ENCODE measurements around the gene YIPF2. TPM values are rescaled to one million over a fixed set of nuclear protein-coding genes. Genes with fewer than 3 reads are reported as not detected.

The YIPF2 gene
- total RNA-seq = 10 to 100 TPM; 18.9 to 56.6 (median 49.5) TPM

DNA sequence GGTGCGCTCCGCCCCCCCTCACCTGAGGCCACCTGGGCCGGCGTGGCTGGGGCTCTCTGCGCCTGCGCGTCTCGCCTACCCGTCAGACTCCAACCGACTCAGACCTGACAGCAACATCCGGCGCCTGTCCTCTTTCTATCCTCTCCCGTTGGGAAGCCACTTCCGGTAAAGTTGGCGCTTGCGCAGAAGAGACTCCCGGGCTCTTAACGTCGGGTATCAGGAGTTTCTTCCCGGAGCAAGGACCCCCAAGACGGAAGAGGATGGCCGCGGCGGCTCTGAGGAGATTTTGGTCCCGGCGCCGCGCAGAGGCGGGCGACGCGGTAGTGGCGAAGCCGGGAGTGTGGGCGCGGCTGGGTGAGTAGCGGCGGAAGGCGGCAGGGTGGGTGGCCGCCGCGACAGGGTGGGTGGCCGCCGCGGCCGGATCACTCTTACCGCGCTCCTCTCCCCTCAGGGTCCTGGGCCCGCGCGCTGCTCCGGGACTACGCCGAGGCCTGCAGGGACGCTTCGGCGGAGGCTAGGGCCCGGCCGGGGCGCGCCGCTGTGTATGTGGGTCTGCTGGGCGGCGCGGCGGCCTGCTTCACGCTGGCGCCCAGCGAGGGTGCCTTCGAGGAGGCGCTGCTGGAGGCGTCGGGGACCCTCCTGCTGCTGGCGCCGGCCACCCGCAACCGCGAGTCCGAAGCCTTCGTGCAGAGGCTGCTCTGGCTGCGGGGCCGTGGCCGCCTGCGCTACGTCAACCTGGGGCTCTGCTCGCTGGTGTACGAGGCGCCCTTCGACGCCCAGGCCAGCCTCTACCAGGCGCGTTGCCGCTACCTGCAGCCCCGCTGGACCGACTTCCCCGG, at the start of gene YIPF2, which contains the start of gene TIMM29:
YIPF2 (minus strand) TSS at position 77 of the 839 bp plus-strand sequence. CDS start 229 bp downstream, outside the sequence.
TIMM29 (plus strand) TSS at position 249 of the 839 bp plus-strand sequence; CDS start at position 261, 12 bp downstream.
- DNase-seq (peak; percentile 97 to 98), ATAC-seq (ENCODE audit: low FRiP score in 2 of 2) (peak; percentile 95 to 97)
- Histone ChIP-seq H3K9me3 (no peaks in the 10 kb centered on the region), H3K36me3 (peaks cover 0 to 42% (median 17%) of the 10 kb centered on the region in 4 donors), H3K4me1 (peaks cover 18 to 29% (median 22%) of the 10 kb centered on the region in 4 donors), H3K27me3 (no peaks in the 10 kb centered on the region), H3K4me3 (peak within 1 kb of the TSS; percentile 90 to 100 (median 100)), H3K27ac (peak within 1 kb of the TSS; percentile 80 to 95 (median 88))
- 0% methylated on average over 50 of the region's 96 CpGs; no CpG with 5 or more reads in 1 of the 2 donors for WGBS, 2 donors
- TF ChIP-seq, protein P1, sequence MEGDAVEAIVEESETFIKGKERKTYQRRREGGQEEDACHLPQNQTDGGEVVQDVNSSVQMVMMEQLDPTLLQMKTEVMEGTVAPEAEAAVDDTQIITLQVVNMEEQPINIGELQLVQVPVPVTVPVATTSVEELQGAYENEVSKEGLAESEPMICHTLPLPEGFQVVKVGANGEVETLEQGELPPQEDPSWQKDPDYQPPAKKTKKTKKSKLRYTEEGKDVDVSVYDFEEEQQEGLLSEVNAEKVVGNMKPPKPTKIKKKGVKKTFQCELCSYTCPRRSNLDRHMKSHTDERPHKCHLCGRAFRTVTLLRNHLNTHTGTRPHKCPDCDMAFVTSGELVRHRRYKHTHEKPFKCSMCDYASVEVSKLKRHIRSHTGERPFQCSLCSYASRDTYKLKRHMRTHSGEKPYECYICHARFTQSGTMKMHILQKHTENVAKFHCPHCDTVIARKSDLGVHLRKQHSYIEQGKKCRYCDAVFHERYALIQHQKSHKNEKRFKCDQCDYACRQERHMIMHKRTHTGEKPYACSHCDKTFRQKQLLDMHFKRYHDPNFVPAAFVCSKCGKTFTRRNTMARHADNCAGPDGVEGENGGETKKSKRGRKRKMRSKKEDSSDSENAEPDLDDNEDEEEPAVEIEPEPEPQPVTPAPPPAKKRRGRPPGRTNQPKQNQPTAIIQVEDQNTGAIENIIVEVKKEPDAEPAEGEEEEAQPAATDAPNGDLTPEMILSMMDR (IDR thresholded peaks at IDR 0.05) = peak in 1 of 6 experiments; percentile 3
- TF ChIP-seq POLR2AphosphoS5 (IDR thresholded peaks at IDR 0.05) (peak; percentile 42 to 78), POLR2A (IDR thresholded peaks at IDR 0.05) (peak in 3 of 4 donors; percentile 63 to 73 (median 67)), EP300 (IDR thresholded peaks at IDR 0.05) (no peak)

DNA sequence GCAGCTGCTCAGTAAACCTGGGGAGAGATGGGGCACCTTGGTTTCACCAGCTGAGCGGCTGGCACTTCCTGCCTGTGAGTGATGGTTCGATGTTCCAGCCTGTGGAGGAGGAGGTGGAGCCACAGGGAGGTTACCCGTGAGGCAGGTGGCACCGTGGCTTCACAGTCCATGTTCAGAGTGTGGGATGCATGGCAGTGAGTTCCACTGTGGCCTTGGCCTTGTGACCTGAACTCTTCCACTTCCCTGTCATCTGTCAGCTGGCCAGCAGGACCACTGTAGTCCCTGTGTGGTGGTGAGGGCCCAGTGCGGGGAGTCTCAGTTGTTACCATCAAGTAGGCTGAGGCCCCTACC, 49.3 kb upstream of the YIPF2 start:
- TF ChIP-seq EP300 (IDR thresholded peaks at IDR 0.05) (no peak), POLR2A (IDR thresholded peaks at IDR 0.05) (no peak), POLR2AphosphoS5 (IDR thresholded peaks at IDR 0.05) (no peak)
- TF ChIP-seq, protein P1 (IDR thresholded peaks at IDR 0.05) = no peak

DNA sequence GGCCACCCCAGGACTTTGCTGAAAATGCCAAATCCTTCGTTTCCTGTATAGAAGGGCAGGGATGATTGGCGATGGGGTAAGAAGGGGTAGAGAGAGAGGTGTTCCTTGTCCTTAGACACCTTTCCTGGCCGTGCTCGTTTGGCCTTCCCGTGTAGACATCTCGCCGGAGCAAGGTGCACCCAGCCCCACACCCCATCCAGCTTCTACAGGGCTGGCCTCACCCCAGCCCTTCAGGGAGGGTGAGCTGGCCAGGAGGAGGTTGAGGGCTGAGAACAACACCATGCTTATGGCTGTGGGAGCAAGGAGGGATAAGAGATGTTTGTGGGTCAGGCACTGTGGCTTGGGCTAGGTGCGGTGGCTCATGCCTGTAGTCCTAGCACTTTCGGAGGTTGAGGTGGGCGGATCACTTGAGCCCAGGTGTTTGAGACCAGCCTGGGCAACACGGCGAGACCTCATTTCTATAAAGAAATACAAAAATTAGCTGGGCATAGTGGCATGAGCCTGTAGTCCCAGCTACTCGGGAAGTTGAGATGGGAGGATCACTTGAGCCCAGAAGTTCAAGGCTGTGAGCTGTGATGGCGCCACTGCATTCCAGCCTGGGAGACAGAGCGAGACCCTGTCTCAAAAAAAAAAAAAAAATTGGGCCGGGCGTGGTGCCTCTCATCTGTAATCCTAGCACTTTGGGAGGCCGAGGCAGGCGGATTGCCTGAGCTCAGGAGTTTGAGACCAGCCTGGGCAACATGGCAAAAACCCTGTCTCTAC, 47.9 kb upstream of the YIPF2 start:
- peak; percentile 41 to 74 for ATAC-seq (ENCODE audit: low FRiP score in 2 of 2)
- Histone ChIP-seq H3K9me3 (no peaks in the 10 kb centered on the region), H3K4me3 (peak overlapping the region in 1 of 4 donors; percentile 25), H3K36me3 (peaks cover 0 to 4% (median 0%) of the 10 kb centered on the region in 4 donors), H3K27ac (peak overlapping the region; percentile 64 to 76 (median 74)), H3K4me1 (peaks cover 22 to 36% (median 27%) of the 10 kb centered on the region in 4 donors), H3K27me3 (no peaks in the 10 kb centered on the region)
- 66 to 73% methylated on average over 19 of the region's 19 CpGs for WGBS, 2 donors
- TF ChIP-seq POLR2AphosphoS5 (IDR thresholded peaks at IDR 0.05) (no peak), EP300 (IDR thresholded peaks at IDR 0.05) (no peak), POLR2A (IDR thresholded peaks at IDR 0.05) (no peak)
- TF ChIP-seq, protein P1 (IDR thresholded peaks at IDR 0.05) = no peak
- DNase-seq = peak in 1 of 2 donors; percentile 36

More for the DNA sequence above, 49.3 kb upstream of the YIPF2 start:
- ATAC-seq (ENCODE audit: low FRiP score in 2 of 2) = no peak
- H3K4me1 ChIP-seq = peaks cover 22 to 33% (median 27%) of the 10 kb centered on the region in 4 donors
- H3K9me3 ChIP-seq = no peaks in the 10 kb centered on the region
- H3K27me3 ChIP-seq = no peaks in the 10 kb centered on the region
- H3K36me3 ChIP-seq = peaks cover 0 to 4% (median 0%) of the 10 kb centered on the region in 4 donors
- 70 to 93% methylated on average over 4 to 5 of the region's 5 CpGs for WGBS, 2 donors
- H3K27ac ChIP-seq = no peak overlapping the region
- DNase-seq = no peak
- H3K4me3 ChIP-seq = no peak overlapping the region

DNA sequence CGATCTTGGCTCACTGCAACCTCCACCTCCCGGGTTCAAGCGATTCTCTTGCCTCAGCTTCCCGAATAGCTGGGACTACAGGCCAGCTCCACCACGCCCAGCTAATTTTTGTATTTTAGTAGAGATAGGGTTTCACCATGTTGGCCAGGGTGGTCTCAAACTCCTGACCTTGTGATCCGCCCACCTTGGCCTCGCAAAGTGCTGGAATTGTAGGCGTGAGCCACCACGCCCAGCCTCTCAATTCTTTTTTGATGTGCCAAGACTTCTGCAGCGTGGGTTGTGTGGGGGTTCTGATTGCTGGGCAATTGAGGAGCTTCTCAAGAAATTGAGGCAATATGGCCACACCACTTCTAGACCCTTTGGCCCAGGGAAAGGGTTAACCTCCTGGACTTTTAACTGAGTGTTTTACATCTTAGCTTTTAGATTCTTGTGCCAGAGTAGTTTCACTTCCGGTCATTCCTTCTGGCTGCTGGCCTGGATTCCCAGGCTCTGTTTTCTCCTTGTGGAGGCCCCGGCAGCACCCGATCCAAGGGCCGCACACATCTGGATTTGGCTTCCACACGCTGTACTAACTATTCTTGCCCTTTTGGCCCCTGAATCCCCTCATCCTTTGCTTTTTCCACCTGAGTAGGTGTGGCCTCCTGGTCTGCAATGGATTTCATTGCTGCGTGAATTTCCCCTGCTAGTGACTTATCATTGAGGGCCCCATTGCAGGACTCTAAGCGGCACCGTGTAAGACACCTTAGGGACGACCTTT, 47.1 kb upstream of the YIPF2 start:
- Histone ChIP-seq H3K27me3 (no peaks in the 10 kb centered on the region), H3K4me3 (peak overlapping the region in 1 of 4 donors; percentile 25), H3K4me1 (peaks cover 22 to 36% (median 27%) of the 10 kb centered on the region in 4 donors), H3K27ac (peak overlapping the region; percentile 64 to 76 (median 74)), H3K9me3 (no peaks in the 10 kb centered on the region), H3K36me3 (no peaks in the 10 kb centered on the region)
- TF ChIP-seq POLR2A (IDR thresholded peaks at IDR 0.05) (no peak), POLR2AphosphoS5 (IDR thresholded peaks at IDR 0.05) (no peak), EP300 (IDR thresholded peaks at IDR 0.05) (no peak)
- TF ChIP-seq, protein P1 (IDR thresholded peaks at IDR 0.05) = no peak
- ATAC-seq (ENCODE audit: low FRiP score in 2 of 2) (peak; percentile 34 to 65), DNase-seq (peak in 1 of 2 donors; percentile 29)
- 53 to 56% methylated on average over 17 to 18 of the region's 19 CpGs for WGBS, 2 donors

All from upper lobe of left lung (tissue), 6 donors.